ENCODE data around the gene ADGRA1.

Gene ADGRA1

GRCh38 chr10:133059571-133059970 lies 28.2 kb upstream of the ADGRA1 start:
- ATAC-seq (ENCODE audit: insufficient read depth, low read depth) (no peak), DNase-seq (no peak)
- no peaks in the 10 kb centered on the region for H3K27me3 ChIP-seq (ENCODE audit: insufficient read depth, low read length, poor library complexity)
- no peaks in the 10 kb centered on the region for H3K36me3 ChIP-seq (ENCODE audit: insufficient read depth, low read length)
- no peaks in the 10 kb centered on the region for H3K9me3 ChIP-seq (ENCODE audit: insufficient read depth, low read length, severe bottlenecking)
- H2AFZ ChIP-seq (ENCODE audit: low read depth, low read length), result no peak overlapping the region
- H3K79me2 ChIP-seq (ENCODE audit: insufficient read depth, low read length), result no peaks in the 10 kb centered on the region
- H3K4me3 ChIP-seq (ENCODE audit: low read depth in 1 of 2, low read length in 2 of 2), result no peak overlapping the region
- TF ChIP-seq, protein P1, sequence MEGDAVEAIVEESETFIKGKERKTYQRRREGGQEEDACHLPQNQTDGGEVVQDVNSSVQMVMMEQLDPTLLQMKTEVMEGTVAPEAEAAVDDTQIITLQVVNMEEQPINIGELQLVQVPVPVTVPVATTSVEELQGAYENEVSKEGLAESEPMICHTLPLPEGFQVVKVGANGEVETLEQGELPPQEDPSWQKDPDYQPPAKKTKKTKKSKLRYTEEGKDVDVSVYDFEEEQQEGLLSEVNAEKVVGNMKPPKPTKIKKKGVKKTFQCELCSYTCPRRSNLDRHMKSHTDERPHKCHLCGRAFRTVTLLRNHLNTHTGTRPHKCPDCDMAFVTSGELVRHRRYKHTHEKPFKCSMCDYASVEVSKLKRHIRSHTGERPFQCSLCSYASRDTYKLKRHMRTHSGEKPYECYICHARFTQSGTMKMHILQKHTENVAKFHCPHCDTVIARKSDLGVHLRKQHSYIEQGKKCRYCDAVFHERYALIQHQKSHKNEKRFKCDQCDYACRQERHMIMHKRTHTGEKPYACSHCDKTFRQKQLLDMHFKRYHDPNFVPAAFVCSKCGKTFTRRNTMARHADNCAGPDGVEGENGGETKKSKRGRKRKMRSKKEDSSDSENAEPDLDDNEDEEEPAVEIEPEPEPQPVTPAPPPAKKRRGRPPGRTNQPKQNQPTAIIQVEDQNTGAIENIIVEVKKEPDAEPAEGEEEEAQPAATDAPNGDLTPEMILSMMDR (IDR thresholded peaks at IDR 0.05; ENCODE audit: borderline replicate concordance, extremely low read depth, low read length, poor library complexity, severe bottlenecking), result no peak
- TF ChIP-seq EZH2 (IDR thresholded peaks at IDR 0.05; ENCODE audit: borderline replicate concordance, low read depth, low read length, severe bottlenecking), result no peak
- H4K20me1 ChIP-seq (ENCODE audit: insufficient read depth, low read length), result peaks cover 18% of the 10 kb centered on the region; the same call in 1 of the 2 replicates
- no peak overlapping the region for H3K9ac ChIP-seq (ENCODE audit: low read depth, low read length)
- no peak overlapping the region for H3K27ac ChIP-seq (ENCODE audit: low read length)
- peaks cover 12% of the 10 kb centered on the region for H3K4me1 ChIP-seq (ENCODE audit: insufficient read depth, low read length)
- H3K4me2 ChIP-seq (ENCODE audit: insufficient read depth, low read length), result no peak overlapping the region

DNA sequence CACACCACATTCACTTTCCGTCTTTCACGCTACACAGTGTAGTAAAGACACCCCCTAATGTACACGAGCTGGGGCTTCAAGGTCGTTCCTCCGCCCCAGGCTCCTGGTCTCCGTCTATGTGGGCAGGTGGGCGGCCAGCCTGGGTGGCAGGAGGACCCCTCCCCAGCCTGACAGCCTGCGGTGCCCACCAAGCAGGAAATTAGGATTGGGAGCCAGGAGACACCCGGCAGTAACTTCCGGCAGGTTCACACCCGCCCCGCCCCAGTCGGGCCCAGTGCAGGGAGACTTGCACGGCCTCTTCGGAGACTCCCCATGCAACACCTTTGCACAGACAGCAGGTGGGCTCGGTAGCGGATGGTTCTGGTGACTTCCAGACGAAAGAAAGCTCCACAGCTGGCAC lies 27.7 kb upstream of the ADGRA1 start:
- H3K4me3 ChIP-seq (ENCODE audit: low read depth in 1 of 2, low read length in 2 of 2), result no peak overlapping the region
- no peak for ATAC-seq (ENCODE audit: insufficient read depth, low read depth)
- H3K27me3 ChIP-seq (ENCODE audit: insufficient read depth, low read length, poor library complexity), result no peaks in the 10 kb centered on the region
- peaks cover 18% of the 10 kb centered on the region; the same call in 1 of the 2 replicates for H4K20me1 ChIP-seq (ENCODE audit: insufficient read depth, low read length)
- H3K79me2 ChIP-seq (ENCODE audit: insufficient read depth, low read length), result no peaks in the 10 kb centered on the region
- no peak for DNase-seq
- H3K27ac ChIP-seq (ENCODE audit: low read length), result no peak overlapping the region
- H3K9me3 ChIP-seq (ENCODE audit: insufficient read depth, low read length, severe bottlenecking), result no peaks in the 10 kb centered on the region
- no peak overlapping the region for H3K4me2 ChIP-seq (ENCODE audit: insufficient read depth, low read length)
- TF ChIP-seq EZH2 (IDR thresholded peaks at IDR 0.05; ENCODE audit: borderline replicate concordance, low read depth, low read length, severe bottlenecking), result no peak
- TF ChIP-seq, protein P1 (IDR thresholded peaks at IDR 0.05; ENCODE audit: borderline replicate concordance, extremely low read depth, low read length, poor library complexity, severe bottlenecking), result no peak
- H3K9ac ChIP-seq (ENCODE audit: low read depth, low read length), result no peak overlapping the region
- H3K4me1 ChIP-seq (ENCODE audit: insufficient read depth, low read length), result peaks cover 12% of the 10 kb centered on the region
- H2AFZ ChIP-seq (ENCODE audit: low read depth, low read length), result no peak overlapping the region
- H3K36me3 ChIP-seq (ENCODE audit: insufficient read depth, low read length), result no peaks in the 10 kb centered on the region

DNA sequence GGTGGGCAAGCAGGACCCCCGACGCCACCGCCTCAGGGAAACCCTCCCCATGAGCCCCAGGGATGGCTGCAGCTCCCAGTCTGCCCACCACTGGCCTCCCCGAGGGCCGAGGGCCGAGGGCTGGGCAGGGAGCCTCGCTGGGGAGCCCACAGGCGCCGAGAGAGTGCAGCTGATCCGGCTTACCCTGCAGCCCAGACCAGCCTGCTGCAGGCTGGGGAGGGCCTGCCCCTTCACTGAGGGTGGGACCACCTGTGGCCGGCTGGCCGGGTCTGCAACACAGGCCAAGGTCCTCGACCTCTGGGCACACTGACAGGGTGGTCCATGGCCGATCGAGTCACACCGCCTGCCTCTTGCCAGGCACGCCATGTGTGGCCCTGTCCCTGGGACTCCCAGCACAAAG lies 27.3 kb upstream of the ADGRA1 start:
- no peak overlapping the region for H3K4me2 ChIP-seq (ENCODE audit: insufficient read depth, low read length)
- DNase-seq, result no peak
- H3K79me2 ChIP-seq (ENCODE audit: insufficient read depth, low read length), result no peaks in the 10 kb centered on the region
- H2AFZ ChIP-seq (ENCODE audit: low read depth, low read length), result no peak overlapping the region
- no peak overlapping the region for H3K4me3 ChIP-seq (ENCODE audit: low read depth in 1 of 2, low read length in 2 of 2)
- no peak overlapping the region for H3K27ac ChIP-seq (ENCODE audit: low read length)
- no peaks in the 10 kb centered on the region for H3K36me3 ChIP-seq (ENCODE audit: insufficient read depth, low read length)
- H3K27me3 ChIP-seq (ENCODE audit: insufficient read depth, low read length, poor library complexity), result no peaks in the 10 kb centered on the region
- no peaks in the 10 kb centered on the region for H3K9me3 ChIP-seq (ENCODE audit: insufficient read depth, low read length, severe bottlenecking)
- H3K9ac ChIP-seq (ENCODE audit: low read depth, low read length), result no peak overlapping the region
- H4K20me1 ChIP-seq (ENCODE audit: insufficient read depth, low read length), result peaks cover 18% of the 10 kb centered on the region; the same call in 1 of the 2 replicates
- no peak for TF ChIP-seq EZH2 (IDR thresholded peaks at IDR 0.05; ENCODE audit: borderline replicate concordance, low read depth, low read length, severe bottlenecking)
- TF ChIP-seq, protein P1 (IDR thresholded peaks at IDR 0.05; ENCODE audit: borderline replicate concordance, extremely low read depth, low read length, poor library complexity, severe bottlenecking), result no peak
- H3K4me1 ChIP-seq (ENCODE audit: insufficient read depth, low read length), result peaks cover 12% of the 10 kb centered on the region
- no peak for ATAC-seq (ENCODE audit: insufficient read depth, low read depth)

DNA sequence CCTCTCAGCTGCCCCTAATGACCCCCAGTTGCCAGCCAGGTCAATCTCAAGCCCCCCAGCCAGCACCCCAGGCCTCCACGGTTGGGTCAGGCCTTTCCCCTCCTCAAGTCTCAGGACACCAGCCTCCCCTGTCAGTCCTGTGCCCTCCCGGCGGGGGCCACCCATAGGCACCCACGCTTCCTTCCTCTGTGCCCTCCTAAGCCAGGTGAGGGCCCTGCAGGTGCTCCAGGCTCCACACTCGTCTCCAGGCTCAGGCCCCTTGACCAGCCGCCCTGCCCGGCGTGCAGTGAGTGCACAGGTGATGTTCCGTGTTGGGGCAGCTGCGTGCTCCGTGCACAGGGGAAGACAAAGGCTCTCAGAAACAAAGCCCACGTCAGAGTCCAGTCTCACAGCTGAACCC lies 26.8 kb upstream of the ADGRA1 start:
- H4K20me1 ChIP-seq (ENCODE audit: insufficient read depth, low read length), result peaks cover 14% of the 10 kb centered on the region; the same call in 1 of the 2 replicates
- H3K9me3 ChIP-seq (ENCODE audit: insufficient read depth, low read length, severe bottlenecking), result no peaks in the 10 kb centered on the region
- no peaks in the 10 kb centered on the region for H3K27me3 ChIP-seq (ENCODE audit: insufficient read depth, low read length, poor library complexity)
- no peak overlapping the region for H3K27ac ChIP-seq (ENCODE audit: low read length)
- TF ChIP-seq, protein P1 (IDR thresholded peaks at IDR 0.05; ENCODE audit: borderline replicate concordance, extremely low read depth, low read length, poor library complexity, severe bottlenecking), result no peak
- no peak for TF ChIP-seq EZH2 (IDR thresholded peaks at IDR 0.05; ENCODE audit: borderline replicate concordance, low read depth, low read length, severe bottlenecking)
- no peak for ATAC-seq (ENCODE audit: insufficient read depth, low read depth)
- no peaks in the 10 kb centered on the region for H3K36me3 ChIP-seq (ENCODE audit: insufficient read depth, low read length)
- no peak overlapping the region for H2AFZ ChIP-seq (ENCODE audit: low read depth, low read length)
- no peak overlapping the region for H3K4me2 ChIP-seq (ENCODE audit: insufficient read depth, low read length)
- no peak overlapping the region for H3K9ac ChIP-seq (ENCODE audit: low read depth, low read length)
- no peaks in the 10 kb centered on the region for H3K79me2 ChIP-seq (ENCODE audit: insufficient read depth, low read length)
- peaks cover 12% of the 10 kb centered on the region for H3K4me1 ChIP-seq (ENCODE audit: insufficient read depth, low read length)
- no peak overlapping the region for H3K4me3 ChIP-seq (ENCODE audit: low read depth in 1 of 2, low read length in 2 of 2)
- no peak for DNase-seq

All from DND-41 (cell line).